ENCODE data around the gene ORMDL1. TPM values are rescaled to one million over a fixed set of nuclear protein-coding genes. Genes with fewer than 3 reads are reported as not detected.

ORMDL1 gene
- 37.8 to 53.4 TPM (median 45.3 TPM) in 5 replicates for total RNA-seq (2022; extraction: Qiagen RNA extraction; ENCODE audit: low read depth)

GRCh38 chr2:189783927-189784867 is at the start of gene ORMDL1, which contains the start of gene PMS1:
Gene ORMDL1 (minus strand): TSS chr2:189784339. CDS start chr2:189782595, 1,744 bp downstream.
Gene PMS1 (plus strand): TSS chr2:189784450. CDS start chr2:189791810, 7,360 bp downstream.

DNA sequence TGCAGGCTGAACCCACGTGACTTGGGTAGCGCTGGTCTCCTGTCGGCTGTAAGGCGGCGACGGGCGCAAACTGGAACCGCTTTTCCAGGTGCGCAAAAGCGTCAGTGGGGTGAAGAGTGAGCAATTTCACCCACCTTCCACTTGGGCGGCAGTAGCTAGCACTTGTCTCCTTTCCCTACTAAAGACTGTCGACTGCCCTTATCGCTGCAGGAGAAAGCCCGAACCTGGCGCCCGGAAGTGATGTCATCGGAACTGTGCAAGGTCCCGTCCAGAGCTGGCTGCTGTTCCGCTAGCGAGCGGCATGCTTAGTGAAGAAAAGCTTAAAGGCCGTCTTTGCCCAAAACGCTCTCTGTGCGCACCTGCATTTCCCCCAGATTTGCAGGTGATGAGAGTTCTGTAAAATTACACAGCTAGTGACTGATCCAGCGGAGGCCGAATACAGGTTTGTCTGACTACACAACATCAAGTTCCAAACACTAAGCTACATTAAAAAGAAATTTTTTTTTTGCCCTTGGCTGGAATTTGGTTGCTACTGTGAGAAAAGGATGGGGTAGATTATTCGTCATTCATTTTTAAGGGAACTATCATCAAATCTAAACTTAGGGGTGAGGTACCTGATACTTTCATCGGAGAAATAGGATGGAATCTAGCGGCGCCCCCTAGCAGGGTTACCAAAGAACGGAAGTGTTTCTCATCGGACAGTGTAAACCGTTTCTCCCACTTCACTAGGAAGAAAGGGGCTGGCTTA is 21.4 kb downstream of the ORMDL1 start, which contains the start of gene OSGEPL1:
OSGEPL1 (minus strand) TSS at position 242 of the 748 bp plus-strand sequence. CDS start 1,152 bp downstream, outside the sequence.

Other genes starting within 250 kb of the ORMDL1 start
- gene SLC40A1, start 203.6 kb downstream of the ORMDL1 start, total RNA-seq (2022; extraction: Qiagen RNA extraction; ENCODE audit: low read depth) = 3.4 to 4.5 TPM (median 3.7 TPM) in 5 replicates
- gene ASNSD1, start 122.9 kb downstream of the ORMDL1 start, total RNA-seq (2022; extraction: Qiagen RNA extraction; ENCODE audit: low read depth) = 34.4 to 40.1 TPM (median 36.3 TPM) in 5 replicates
- 0.82 to 1.4 TPM (median 1.1 TPM) in 5 replicates for gene ANKAR, start 109.7 kb downstream of the ORMDL1 start, total RNA-seq (2022; extraction: Qiagen RNA extraction; ENCODE audit: low read depth)
- 3.4 to 5.2 TPM (median 4.5 TPM) in 5 replicates for gene OSGEPL1, start 21.5 kb downstream of the ORMDL1 start, total RNA-seq (2022; extraction: Qiagen RNA extraction; ENCODE audit: low read depth)
- gene PMS1, start 111 bp upstream of the ORMDL1 start, total RNA-seq (2022; extraction: Qiagen RNA extraction; ENCODE audit: low read depth) = 7.5 to 9.1 TPM (median 7.9 TPM) in 5 replicates

Data from A549 treated with CpdA at 1 μM for 4 hours (cell line).